Stimulated activated naive CD8-positive, alpha-beta T cell treated with anti-CD3 and anti-CD28 coated beads, Interleukin-15, amount 100 ng/mL, for 72 hours (primary cell): Measurements from ENCODE around the gene DGAT2.

Experiments used
- ATAC-seq: fragments of 150-1000 bp; cut with Tn5 transposase; 2 replicates; pipeline ENCODE4 v1.10.0; 2021; ENCODE audit warnings: mild to moderate bottlenecking, moderate library complexity
- DNase-seq, 2 donors: peaks; one replicate each; pipeline ENCODE4 v3.0.0; 2021 to 2022
- H3K27ac Mint-ChIP-seq, 2 donors: one replicate each; pipeline ENCODE4 v1.8.0; 2022; ENCODE audit warnings: mild to moderate bottlenecking in 2 of 2, mixed read lengths in 2 of 2, moderate library complexity in 2 of 2
- H3K27me3 Mint-ChIP-seq: one replicate; pipeline ENCODE4 v1.8.0; 2022; ENCODE audit warnings: mixed read lengths
- H3K4me1 Mint-ChIP-seq: one replicate; pipeline ENCODE4 v1.8.0; 2022; ENCODE audit warnings: mild to moderate bottlenecking, mixed read lengths
- H3K4me3 Mint-ChIP-seq, 2 donors: one replicate each; pipeline ENCODE4 v1.8.0; 2022; ENCODE audit warnings: mild to moderate bottlenecking in 2 of 2, mixed read lengths in 2 of 2, moderate library complexity in 1 of 2
- H3K9me3 Mint-ChIP-seq, 2 donors: one replicate each; pipeline ENCODE4 v1.8.0; 2022; ENCODE audit warnings: mixed read lengths in 2 of 2

The DGAT2 gene

GRCh38 chr11:75783416-75784084 is 15.0 kb downstream of the DGAT2 start:
- Mint-ChIP-seq H3K4me1 (no peaks in the 10 kb centered on the region), H3K9me3 (no peaks in the 10 kb centered on the region), H3K27ac (no peak overlapping the region), H3K4me3 (no peak overlapping the region), H3K27me3 (no peaks in the 10 kb centered on the region)
- DNase-seq (no peak), ATAC-seq (no peak)

GRCh38 chr11:75784085-75784478 is 15.5 kb downstream of the DGAT2 start:
- Mint-ChIP-seq H3K27ac (no peak overlapping the region), H3K4me1 (no peaks in the 10 kb centered on the region), H3K4me3 (no peak overlapping the region), H3K27me3 (no peaks in the 10 kb centered on the region), H3K9me3 (no peaks in the 10 kb centered on the region)
- no peak for ATAC-seq
- no peak for DNase-seq

GRCh38 chr11:75784506-75784905 is 15.9 kb downstream of the DGAT2 start:
- H3K27me3 Mint-ChIP-seq: no peaks in the 10 kb centered on the region
- no peaks in the 10 kb centered on the region for H3K4me1 Mint-ChIP-seq
- DNase-seq: no peak
- no peak for ATAC-seq
- H3K27ac Mint-ChIP-seq: peak overlapping the region in 1 of 2 donors; percentile 17
- no peaks in the 10 kb centered on the region for H3K9me3 Mint-ChIP-seq
- no peak overlapping the region for H3K4me3 Mint-ChIP-seq

GRCh38 chr11:75785187-75785586 is 16.6 kb downstream of the DGAT2 start:
- Mint-ChIP-seq H3K9me3 (no peaks in the 10 kb centered on the region), H3K4me3 (no peak overlapping the region), H3K4me1 (no peaks in the 10 kb centered on the region), H3K27me3 (no peaks in the 10 kb centered on the region), H3K27ac (peak overlapping the region in 1 of 2 donors; percentile 80)
- ATAC-seq (no peak), DNase-seq (no peak)

- Mint-ChIP-seq H3K27me3 (no peaks in the 10 kb centered on the region), H3K4me3 (no peak overlapping the region), H3K27ac (peak overlapping the region; percentile 54 to 78), H3K9me3 (no peaks in the 10 kb centered on the region), H3K4me1 (no peaks in the 10 kb centered on the region)
- DNase-seq (no peak), ATAC-seq (no peak)
These were observed 17.6 kb downstream of the DGAT2 start for GRCh38 chr11:75786101-75786736.

GRCh38 chr11:75789521-75789920 is 20.9 kb downstream of the DGAT2 start:
- no peak overlapping the region for H3K4me3 Mint-ChIP-seq
- no peak for ATAC-seq

GRCh38 chr11:75790986-75791385 is 22.4 kb downstream of the DGAT2 start:
- no peak for ATAC-seq
- H3K4me1 Mint-ChIP-seq: no peaks in the 10 kb centered on the region
- no peaks in the 10 kb centered on the region for H3K9me3 Mint-ChIP-seq
- DNase-seq: no peak
- H3K27me3 Mint-ChIP-seq: no peaks in the 10 kb centered on the region
- H3K27ac Mint-ChIP-seq: no peak overlapping the region
- no peak overlapping the region for H3K4me3 Mint-ChIP-seq

More at GRCh38 chr11:75789521-75789920, 20.9 kb downstream of the DGAT2 start:
- DNase-seq: no peak
- Mint-ChIP-seq H3K4me1 (no peaks in the 10 kb centered on the region), H3K27me3 (no peaks in the 10 kb centered on the region), H3K27ac (no peak overlapping the region), H3K9me3 (no peaks in the 10 kb centered on the region)

- Mint-ChIP-seq H3K4me3 (no peak overlapping the region), H3K27me3 (no peaks in the 10 kb centered on the region), H3K9me3 (no peaks in the 10 kb centered on the region), H3K27ac (no peak overlapping the region), H3K4me1 (no peaks in the 10 kb centered on the region)
- ATAC-seq (no peak), DNase-seq (no peak)
These were observed 23.7 kb downstream of the DGAT2 start for GRCh38 chr11:75792127-75792731.

GRCh38 chr11:75792997-75793800 is 24.6 kb downstream of the DGAT2 start:
- Mint-ChIP-seq H3K9me3 (no peaks in the 10 kb centered on the region), H3K27me3 (no peaks in the 10 kb centered on the region), H3K4me1 (no peaks in the 10 kb centered on the region), H3K27ac (no peak overlapping the region), H3K4me3 (no peak overlapping the region)
- ATAC-seq (no peak), DNase-seq (no peak)

GRCh38 chr11:75793966-75794365 is 25.4 kb downstream of the DGAT2 start:
- Mint-ChIP-seq H3K27me3 (no peaks in the 10 kb centered on the region), H3K4me1 (no peaks in the 10 kb centered on the region), H3K9me3 (no peaks in the 10 kb centered on the region), H3K4me3 (no peak overlapping the region), H3K27ac (no peak overlapping the region)
- ATAC-seq (no peak), DNase-seq (no peak)

- no peak overlapping the region for H3K4me3 Mint-ChIP-seq
- no peaks in the 10 kb centered on the region for H3K9me3 Mint-ChIP-seq
- no peaks in the 10 kb centered on the region for H3K4me1 Mint-ChIP-seq
- H3K27ac Mint-ChIP-seq: peak overlapping the region in 1 of 2 donors; percentile 27
- DNase-seq (no peak), ATAC-seq (no peak)
- H3K27me3 Mint-ChIP-seq: no peaks in the 10 kb centered on the region
These were observed 26.9 kb downstream of the DGAT2 start for GRCh38 chr11:75795276-75796090.

- ATAC-seq (no peak), DNase-seq (no peak)
- Mint-ChIP-seq H3K9me3 (no peaks in the 10 kb centered on the region), H3K4me3 (no peak overlapping the region), H3K27ac (no peak overlapping the region), H3K4me1 (no peaks in the 10 kb centered on the region), H3K27me3 (no peaks in the 10 kb centered on the region)
These were observed 27.5 kb downstream of the DGAT2 start for GRCh38 chr11:75796091-75796435.

- Mint-ChIP-seq H3K4me3 (no peak overlapping the region), H3K9me3 (no peaks in the 10 kb centered on the region), H3K27ac (no peak overlapping the region), H3K27me3 (no peaks in the 10 kb centered on the region), H3K4me1 (no peaks in the 10 kb centered on the region)
- ATAC-seq (no peak), DNase-seq (no peak)
These were observed 28.5 kb downstream of the DGAT2 start for GRCh38 chr11:75797116-75797515.

- ATAC-seq (no peak), DNase-seq (no peak)
- Mint-ChIP-seq H3K27me3 (no peaks in the 10 kb centered on the region), H3K4me1 (no peaks in the 10 kb centered on the region), H3K4me3 (no peak overlapping the region), H3K27ac (peak overlapping the region; percentile 35 to 89), H3K9me3 (no peaks in the 10 kb centered on the region)
These were observed 29.2 kb downstream of the DGAT2 start for GRCh38 chr11:75797792-75798191.

- Mint-ChIP-seq H3K9me3 (no peaks in the 10 kb centered on the region), H3K27me3 (no peaks in the 10 kb centered on the region), H3K4me1 (no peaks in the 10 kb centered on the region), H3K27ac (no peak overlapping the region), H3K4me3 (no peak overlapping the region)
- no peak for ATAC-seq
- no peak for DNase-seq
These were observed 31.6 kb downstream of the DGAT2 start for GRCh38 chr11:75800136-75800675.
